Measurements from ENCODE around the gene VGLL1. TPM values are rescaled to one million over a fixed set of nuclear protein-coding genes. Genes with fewer than 3 reads are reported as not detected.

The VGLL1 gene
- total and polyA plus RNA-seq, 2 experiments from 2014 or later, result not detected

DNA sequence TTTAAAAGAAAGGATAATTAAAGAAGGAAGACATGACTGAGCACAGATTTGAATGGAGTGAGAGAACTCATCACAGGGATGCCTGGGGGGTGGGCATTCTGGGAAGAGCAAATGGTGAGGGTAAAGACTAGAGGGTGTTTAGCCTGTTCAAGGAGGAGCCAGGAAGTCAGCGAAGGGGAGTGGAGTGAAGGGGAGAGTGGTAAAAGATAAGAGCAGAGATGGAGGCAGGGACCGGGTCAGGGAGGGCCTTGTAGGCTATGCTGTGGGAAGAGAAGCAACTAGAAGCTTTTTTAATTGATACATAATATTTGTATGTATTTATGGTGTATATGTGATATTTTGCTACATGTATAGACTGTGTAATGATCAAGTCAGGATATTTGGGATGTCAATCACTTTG, 2.2 kb upstream of the VGLL1 start:
- Histone ChIP-seq H3K36me3 (ENCODE audit: low read depth) (no peaks in the 10 kb centered on the region), H3K4me1 (ENCODE audit: insufficient read depth) (peaks cover 7% of the 10 kb centered on the region), H3K4me2 (ENCODE audit: unreplicated experiment) (no peak overlapping the region), H3K27me3 (replicated peaks; ENCODE audit: insufficient read depth) (no peaks in the 10 kb centered on the region), H3K9me3 (ENCODE audit: low read depth) (no peaks in the 10 kb centered on the region), H3K9me2 (ENCODE audit: insufficient read depth) (no peaks in the 10 kb centered on the region), H3K27ac (no peak overlapping the region), H4K20me1 (ENCODE audit: insufficient read depth) (no peaks in the 10 kb centered on the region), H3F3A (ENCODE audit: insufficient read depth) (no peaks in the 10 kb centered on the region), H3K4me3 (no peak overlapping the region), H3K9ac (no peak overlapping the region), H2AFZ (no peak overlapping the region), H3K79me2 (ENCODE audit: insufficient read depth) (no peaks in the 10 kb centered on the region)
- in situ Hi-C loops (cut with MboI), result no loop called here
- 42 to 47% methylated on average over 2 of the region's 2 CpGs for WGBS, 2 experiments (ENCODE audit: low coverage in 1 of 2, low lambda C conversion rate in 2 of 2, missing lambda C conversion rate in 2 of 2)
- DNase-seq, result no peak
- TF ChIP-seq EZH2phosphoT487 (IDR thresholded peaks at IDR 0.05; ENCODE audit: insufficient read depth, low read depth), result no peak
- no peak for TF ChIP-seq EZH2 (IDR thresholded peaks at IDR 0.05; ENCODE audit: insufficient read depth, poor library complexity, severe bottlenecking)

DNA sequence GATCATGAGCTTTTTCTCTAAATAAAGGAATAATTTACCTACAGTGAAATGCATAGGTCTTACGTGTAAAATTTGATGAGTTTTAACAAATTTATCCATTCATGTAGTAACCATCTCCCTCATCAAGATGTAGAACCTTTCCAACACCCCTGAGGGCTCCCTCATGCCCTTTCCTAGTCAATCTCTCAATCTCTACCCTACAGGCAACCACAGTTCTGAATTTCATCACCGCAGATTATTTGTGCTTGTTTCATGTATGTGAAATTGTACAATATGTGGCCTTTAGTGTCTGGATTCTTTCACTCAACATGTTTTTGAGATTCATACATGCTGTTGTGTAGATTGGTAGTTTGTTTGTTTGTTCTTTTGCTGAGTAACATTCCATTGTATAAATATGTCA, 2.1 kb downstream of the VGLL1 start:
- Histone ChIP-seq H3K9ac (no peak overlapping the region), H3K4me2 (ENCODE audit: unreplicated experiment) (no peak overlapping the region), H3K9me2 (ENCODE audit: insufficient read depth) (no peaks in the 10 kb centered on the region), H3K4me3 (no peak overlapping the region), H4K20me1 (ENCODE audit: insufficient read depth) (no peaks in the 10 kb centered on the region), H3K36me3 (ENCODE audit: low read depth) (no peaks in the 10 kb centered on the region), H3F3A (ENCODE audit: insufficient read depth) (no peaks in the 10 kb centered on the region), H3K4me1 (ENCODE audit: insufficient read depth) (no peaks in the 10 kb centered on the region), H2AFZ (no peak overlapping the region), H3K27me3 (replicated peaks; ENCODE audit: insufficient read depth) (no peaks in the 10 kb centered on the region), H3K27ac (no peak overlapping the region), H3K9me3 (ENCODE audit: low read depth) (no peaks in the 10 kb centered on the region), H3K79me2 (ENCODE audit: insufficient read depth) (no peaks in the 10 kb centered on the region)
- in situ Hi-C loops (cut with MboI), result no loop called here
- no peak for TF ChIP-seq EZH2phosphoT487 (IDR thresholded peaks at IDR 0.05; ENCODE audit: insufficient read depth, low read depth)
- TF ChIP-seq EZH2 (IDR thresholded peaks at IDR 0.05; ENCODE audit: insufficient read depth, poor library complexity, severe bottlenecking), result no peak
- DNase-seq, result no peak
- WGBS, 2 experiments (ENCODE audit: low coverage in 1 of 2, low lambda C conversion rate in 2 of 2, missing lambda C conversion rate in 2 of 2), result 47 to 52% methylated on average over 2 of the region's 2 CpGs

DNA sequence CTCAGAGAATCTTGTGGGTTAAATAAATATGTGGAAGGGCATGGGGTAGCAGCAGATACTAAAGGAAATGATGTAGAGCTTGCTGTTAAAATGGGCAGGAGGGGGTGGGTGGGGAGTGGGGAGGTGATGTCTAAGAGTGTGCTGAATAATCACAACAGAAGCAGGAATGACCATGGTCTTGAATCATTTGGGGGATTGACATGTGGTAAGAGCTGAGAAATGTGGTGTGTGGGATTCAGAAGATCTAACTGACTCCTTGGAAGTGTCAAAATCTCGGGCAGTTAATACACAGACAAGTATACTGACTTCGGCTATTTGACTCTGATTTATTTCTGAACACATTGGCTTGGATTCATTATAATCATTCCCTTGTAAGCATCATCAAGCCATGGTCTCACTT, 6.8 kb downstream of the VGLL1 start:
- Histone ChIP-seq H3K9me2 (ENCODE audit: insufficient read depth) (no peaks in the 10 kb centered on the region), H3F3A (ENCODE audit: insufficient read depth) (no peaks in the 10 kb centered on the region), H3K27ac (no peak overlapping the region), H3K9me3 (ENCODE audit: low read depth) (no peaks in the 10 kb centered on the region), H3K79me2 (ENCODE audit: insufficient read depth) (no peaks in the 10 kb centered on the region), H4K20me1 (ENCODE audit: insufficient read depth) (no peaks in the 10 kb centered on the region), H3K36me3 (ENCODE audit: low read depth) (no peaks in the 10 kb centered on the region), H3K4me3 (no peak overlapping the region), H3K9ac (no peak overlapping the region), H2AFZ (no peak overlapping the region), H3K4me2 (ENCODE audit: unreplicated experiment) (no peak overlapping the region), H3K27me3 (replicated peaks; ENCODE audit: insufficient read depth) (no peaks in the 10 kb centered on the region), H3K4me1 (ENCODE audit: insufficient read depth) (no peaks in the 10 kb centered on the region)
- TF ChIP-seq EZH2phosphoT487 (IDR thresholded peaks at IDR 0.05; ENCODE audit: insufficient read depth, low read depth) (no peak), EZH2 (IDR thresholded peaks at IDR 0.05; ENCODE audit: insufficient read depth, poor library complexity, severe bottlenecking) (no peak)
- no peak for DNase-seq
- in situ Hi-C loops (cut with MboI), result no loop called here
- 0% methylated on average over 2 of the region's 2 CpGs for WGBS, 2 experiments (ENCODE audit: low coverage in 1 of 2, low lambda C conversion rate in 2 of 2, missing lambda C conversion rate in 2 of 2)

DNA sequence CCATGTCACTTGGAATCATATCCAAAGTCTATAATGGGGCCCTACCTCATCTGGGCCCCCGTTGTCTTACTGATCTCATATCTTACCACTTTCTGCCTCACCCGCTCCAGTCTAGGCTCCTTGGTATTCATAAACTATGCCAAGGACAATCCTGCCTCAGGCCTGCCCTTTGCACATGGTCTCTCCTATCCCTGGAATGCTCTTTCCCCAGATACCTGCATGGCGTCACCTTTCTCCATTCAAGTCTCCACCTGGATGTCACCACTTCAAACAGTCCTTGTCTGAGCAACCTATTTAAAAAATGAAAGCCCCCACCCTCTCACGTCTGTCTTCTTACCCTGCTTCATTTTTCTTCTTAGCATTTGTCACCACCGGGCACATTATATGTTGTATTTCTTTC, 8.2 kb downstream of the VGLL1 start:
- in situ Hi-C loops (cut with MboI), result no loop called here
- no peak for DNase-seq
- 55% methylated on average over 5 of the region's 5 CpGs for WGBS, 2 experiments (ENCODE audit: low coverage in 1 of 2, low lambda C conversion rate in 2 of 2, missing lambda C conversion rate in 2 of 2)

DNA sequence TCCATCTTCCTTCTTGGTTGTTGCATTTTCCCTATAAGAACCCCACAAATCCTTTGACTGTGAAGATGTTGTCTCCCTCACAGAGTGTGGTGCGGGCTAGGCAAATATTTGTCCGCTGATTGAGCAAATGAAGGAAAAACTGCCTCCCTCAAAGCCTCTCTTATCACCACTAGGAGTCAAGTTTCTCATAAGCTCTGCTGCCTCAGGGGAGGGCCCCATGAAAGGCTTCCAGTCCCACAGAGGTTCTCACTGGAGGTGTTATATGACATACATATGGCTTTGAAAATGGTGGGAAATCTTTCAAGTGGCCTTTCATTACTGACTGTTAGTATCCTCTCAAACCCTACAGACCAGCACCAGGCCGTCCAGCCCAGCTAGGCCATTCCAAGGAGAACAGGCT, 9.3 kb downstream of the VGLL1 start:
- in situ Hi-C loops (cut with MboI), result no loop called here

More for the DNA sequence above, 8.2 kb downstream of the VGLL1 start:
- H4K20me1 ChIP-seq (ENCODE audit: insufficient read depth), result no peaks in the 10 kb centered on the region
- no peaks in the 10 kb centered on the region for H3K9me3 ChIP-seq (ENCODE audit: low read depth)
- H3K9ac ChIP-seq, result no peak overlapping the region
- no peaks in the 10 kb centered on the region for H3K79me2 ChIP-seq (ENCODE audit: insufficient read depth)
- H3K4me3 ChIP-seq, result no peak overlapping the region
- H2AFZ ChIP-seq, result no peak overlapping the region
- no peaks in the 10 kb centered on the region for H3K27me3 ChIP-seq (replicated peaks; ENCODE audit: insufficient read depth)
- H3K36me3 ChIP-seq (ENCODE audit: low read depth), result no peaks in the 10 kb centered on the region
- no peaks in the 10 kb centered on the region for H3F3A ChIP-seq (ENCODE audit: insufficient read depth)
- H3K9me2 ChIP-seq (ENCODE audit: insufficient read depth), result no peaks in the 10 kb centered on the region
- no peak for TF ChIP-seq EZH2phosphoT487 (IDR thresholded peaks at IDR 0.05; ENCODE audit: insufficient read depth, low read depth)
- TF ChIP-seq EZH2 (IDR thresholded peaks at IDR 0.05; ENCODE audit: insufficient read depth, poor library complexity, severe bottlenecking), result no peak
- H3K4me1 ChIP-seq (ENCODE audit: insufficient read depth), result no peaks in the 10 kb centered on the region
- no peak overlapping the region for H3K27ac ChIP-seq
- H3K4me2 ChIP-seq (ENCODE audit: unreplicated experiment), result no peak overlapping the region

More for the DNA sequence above, 9.3 kb downstream of the VGLL1 start:
- H3K27ac ChIP-seq, result no peak overlapping the region
- WGBS, 2 experiments (ENCODE audit: low coverage in 1 of 2, low lambda C conversion rate in 2 of 2, missing lambda C conversion rate in 2 of 2), result 30 to 48% methylated on average over 2 to 3 of the region's 3 CpGs
- no peaks in the 10 kb centered on the region for H3K4me1 ChIP-seq (ENCODE audit: insufficient read depth)
- H3K27me3 ChIP-seq (replicated peaks; ENCODE audit: insufficient read depth), result no peaks in the 10 kb centered on the region
- no peaks in the 10 kb centered on the region for H3K79me2 ChIP-seq (ENCODE audit: insufficient read depth)
- H3K9ac ChIP-seq, result no peak overlapping the region
- H3K36me3 ChIP-seq (ENCODE audit: low read depth), result no peaks in the 10 kb centered on the region
- H2AFZ ChIP-seq, result no peak overlapping the region
- H3K4me3 ChIP-seq, result no peak overlapping the region
- H4K20me1 ChIP-seq (ENCODE audit: insufficient read depth), result no peaks in the 10 kb centered on the region
- no peaks in the 10 kb centered on the region for H3F3A ChIP-seq (ENCODE audit: insufficient read depth)
- H3K4me2 ChIP-seq (ENCODE audit: unreplicated experiment), result no peak overlapping the region
- no peaks in the 10 kb centered on the region for H3K9me3 ChIP-seq (ENCODE audit: low read depth)
- TF ChIP-seq EZH2 (IDR thresholded peaks at IDR 0.05; ENCODE audit: insufficient read depth, poor library complexity, severe bottlenecking) (no peak), EZH2phosphoT487 (IDR thresholded peaks at IDR 0.05; ENCODE audit: insufficient read depth, low read depth) (no peak)
- no peaks in the 10 kb centered on the region for H3K9me2 ChIP-seq (ENCODE audit: insufficient read depth)
- no peak for DNase-seq
